ENCODE data around the gene IL17RB.

DNA sequence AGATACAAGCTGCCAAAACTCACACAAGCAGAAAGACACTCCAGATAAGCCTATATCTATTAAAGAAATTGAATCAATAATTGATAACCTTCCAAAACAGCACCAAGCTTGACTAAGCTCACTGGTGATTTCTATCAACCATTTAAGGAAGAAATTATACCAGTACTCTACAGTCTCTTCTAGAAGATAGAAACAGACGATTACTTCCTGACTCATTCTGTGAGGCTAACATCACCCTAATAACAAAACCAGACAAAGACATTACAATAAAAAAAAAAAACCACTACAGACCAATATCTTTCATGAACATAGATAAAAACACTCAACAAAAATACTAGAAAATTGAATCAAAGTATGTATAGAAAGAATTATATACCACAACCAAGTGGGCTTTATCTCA is 20.3 kb upstream of the IL17RB start:
- TF ChIP-seq, protein P1, sequence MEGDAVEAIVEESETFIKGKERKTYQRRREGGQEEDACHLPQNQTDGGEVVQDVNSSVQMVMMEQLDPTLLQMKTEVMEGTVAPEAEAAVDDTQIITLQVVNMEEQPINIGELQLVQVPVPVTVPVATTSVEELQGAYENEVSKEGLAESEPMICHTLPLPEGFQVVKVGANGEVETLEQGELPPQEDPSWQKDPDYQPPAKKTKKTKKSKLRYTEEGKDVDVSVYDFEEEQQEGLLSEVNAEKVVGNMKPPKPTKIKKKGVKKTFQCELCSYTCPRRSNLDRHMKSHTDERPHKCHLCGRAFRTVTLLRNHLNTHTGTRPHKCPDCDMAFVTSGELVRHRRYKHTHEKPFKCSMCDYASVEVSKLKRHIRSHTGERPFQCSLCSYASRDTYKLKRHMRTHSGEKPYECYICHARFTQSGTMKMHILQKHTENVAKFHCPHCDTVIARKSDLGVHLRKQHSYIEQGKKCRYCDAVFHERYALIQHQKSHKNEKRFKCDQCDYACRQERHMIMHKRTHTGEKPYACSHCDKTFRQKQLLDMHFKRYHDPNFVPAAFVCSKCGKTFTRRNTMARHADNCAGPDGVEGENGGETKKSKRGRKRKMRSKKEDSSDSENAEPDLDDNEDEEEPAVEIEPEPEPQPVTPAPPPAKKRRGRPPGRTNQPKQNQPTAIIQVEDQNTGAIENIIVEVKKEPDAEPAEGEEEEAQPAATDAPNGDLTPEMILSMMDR (IDR thresholded peaks at IDR 0.05): no peak
- TF ChIP-seq EZH2 (IDR thresholded peaks at IDR 0.05; ENCODE audit: borderline replicate concordance, insufficient read depth, low read depth, low read length, poor library complexity, severe bottlenecking): no peak

All from B cell (primary cell).